HepG2 (cell line): Measurements from ENCODE around the gene LHB. TPM values are rescaled to one million over a fixed set of nuclear protein-coding genes. Genes with fewer than 3 reads are reported as not detected.

Experiments used
- ATRX ChIP-seq: sonication (generic); formaldehyde crosslinking; IDR thresholded peaks from 2 replicates; pipeline ENCODE4 v1.4.0; 2020; ENCODE audit warnings: missing genetic modification reagents, borderline replicate concordance
- CHD4 ChIP-seq: fragments of 200-600 bp; sonication (generic); IDR thresholded peaks from 2 replicates; pipeline ENCODE4 v1.7.0; 2017; ENCODE audit warnings: mild to moderate bottlenecking, low read length, borderline replicate concordance
- KDM5B ChIP-seq: sonication (generic); formaldehyde crosslinking; IDR thresholded peaks from 2 replicates; pipeline ENCODE4 v1.4.0; 2020; ENCODE audit warnings: missing genetic modification reagents, mild to moderate bottlenecking, borderline replicate concordance
- KMT2A ChIP-seq: sonication (generic); formaldehyde crosslinking; IDR thresholded peaks from 2 replicates; pipeline ENCODE4 v1.4.0; 2020; ENCODE audit warnings: missing genetic modification reagents
- LCORL ChIP-seq, 2 experiments: fragments of 450-650 bp in 1 of 2; sonication (generic) in 1 of 2; formaldehyde crosslinking in 1 of 2; IDR thresholded peaks; 2 replicates each; pipeline versions ENCODE4 v1.5.0 to v1.6.1; 2017 to 2020; ENCODE audit warnings: antibody characterized with exemption in 1 of 2, missing genetic modification reagents in 1 of 2
- MEF2D ChIP-seq: sonication (generic); formaldehyde crosslinking; IDR thresholded peaks from 2 replicates; pipeline ENCODE4 v1.5.1; 2020; ENCODE audit warnings: mild to moderate bottlenecking, missing genetic modification reagents
- MIXL1 ChIP-seq: IDR thresholded peaks from 2 replicates; pipeline ENCODE4 v1.6.1; 2016
- NFKB2 ChIP-seq: sonication (generic); formaldehyde crosslinking; IDR thresholded peaks from 2 replicates; pipeline ENCODE4 v1.4.0; 2020; ENCODE audit warnings: missing genetic modification reagents, borderline replicate concordance
- PAF1 ChIP-seq: IDR thresholded peaks from 2 replicates; pipeline ENCODE4 v1.6.1; 2016; ENCODE audit warnings: missing genetic modification reagents, missing compliant biosample characterization
- SOX6 ChIP-seq, 2 experiments: fragments of 450-650 bp in 1 of 2; sonication (generic) in 1 of 2; formaldehyde crosslinking in 1 of 2; IDR thresholded peaks; 2 replicates each; pipeline versions ENCODE4 v1.4.0 to v1.6.1; 2017 to 2020; ENCODE audit warnings: antibody characterized with exemption in 1 of 2, mild to moderate bottlenecking in 1 of 2, missing genetic modification reagents in 1 of 2
- SRY ChIP-seq: sonication (generic); formaldehyde crosslinking; IDR thresholded peaks from 2 replicates; pipeline ENCODE4 v1.8.0; 2022; ENCODE audit warnings: mild to moderate bottlenecking, missing genetic modification reagents
- SYNCRIP ChIP-seq: fragments of 200-400 bp; formaldehyde crosslinking; IDR thresholded peaks from 2 replicates; pipeline ENCODE4 v1.6.1; 2018; ENCODE audit warnings: mild to moderate bottlenecking, low read depth, low read length; ENCODE audit not compliant: insufficient read depth
- TBP ChIP-seq: sonication (generic); formaldehyde crosslinking; IDR thresholded peaks from 2 replicates; pipeline ENCODE4 v1.5.0; 2020; ENCODE audit warnings: missing genetic modification reagents
- TMF1 ChIP-seq: sonication (generic); formaldehyde crosslinking; IDR thresholded peaks from 2 replicates; pipeline ENCODE4 v1.8.1; 2022; ENCODE audit warnings: low read depth, missing genetic modification reagents
- YY1 ChIP-seq: IDR thresholded peaks from 2 replicates; pipeline ENCODE4 v1.6.1; 2011; ENCODE audit warnings: low read length, low read depth, moderate library complexity, mild to moderate bottlenecking; ENCODE audit not compliant: insufficient read depth, insufficient replicate concordance
- ZKSCAN1 ChIP-seq: fragments of 150-350 bp; IDR thresholded peaks from 2 replicates; pipeline ENCODE4 v1.6.1; 2014; ENCODE audit warnings: low read length
- ZNF260 ChIP-seq: sonication (generic); formaldehyde crosslinking; IDR thresholded peaks from 2 replicates; pipeline ENCODE4 v1.4.0; 2020; ENCODE audit warnings: missing genetic modification reagents, low read depth, mild to moderate bottlenecking, borderline replicate concordance
- ZNF432 ChIP-seq: sonication (generic); formaldehyde crosslinking; IDR thresholded peaks from 2 replicates; pipeline ENCODE4 v1.5.0; 2020; ENCODE audit warnings: missing genetic modification reagents, mild to moderate bottlenecking, borderline replicate concordance
- ZNF782 ChIP-seq: sonication (generic); formaldehyde crosslinking; IDR thresholded peaks from 2 replicates; pipeline ENCODE4 v1.4.0; 2020; ENCODE audit warnings: missing genetic modification reagents, mild to moderate bottlenecking, borderline replicate concordance
- ZNF841 ChIP-seq: sonication (generic); formaldehyde crosslinking; IDR thresholded peaks from 2 replicates; pipeline ENCODE4 v1.8.1; 2023; ENCODE audit warnings: missing genetic modification reagents, borderline replicate concordance
- polyA plus RNA-seq, 8 experiments: library from polyadenylated mRNA; depleted of rRNA in 3 of 8; stranded (reverse) in 7 of 8; unstranded in 1 of 8; fragments of >200 nt; fragmentation: Illumina TruSeq in 4 of 8; extraction: Trizol in 4 of 8; gene quantifications; 2 replicates each; pipeline versions ENCODE4 v1.2.1 to v1.2.3, GENCODE V29; 2011 to 2016; ENCODE audit warnings: low read depth in 4 of 8, missing spikeins in 1 of 8, mixed read lengths in 1 of 8; ENCODE audit not compliant: insufficient read depth in 1 of 8
- total RNA-seq, 5 experiments: library from RNA; depleted of rRNA; stranded (reverse); fragments of >200 nt; fragmentation: Illumina TruSeq; extraction: Trizol; gene quantifications; 2 replicates each; pipeline ENCODE4 v1.2.3, GENCODE V29; 2016; ENCODE audit warnings: low read depth in 1 of 5
- TF ChIP-seq, protein P1 (sequence below): sonication (generic); formaldehyde crosslinking; conservative IDR thresholded peaks from 2 replicates; pipeline ENCODE4 v1.8.0; 2022; ENCODE audit warnings: missing genetic modification reagents
- TF ChIP-seq, protein P2 (sequence below): sonication (generic); formaldehyde crosslinking; IDR thresholded peaks from 2 replicates; pipeline ENCODE4 v1.5.1; 2020; ENCODE audit warnings: mild to moderate bottlenecking, missing genetic modification reagents, borderline replicate concordance
- TF ChIP-seq, protein P3 (sequence below): sonication (generic); formaldehyde crosslinking; IDR thresholded peaks from 2 replicates; pipeline ENCODE4 v1.4.0; 2020; ENCODE audit warnings: missing genetic modification reagents

LHB gene
- total and polyA plus RNA-seq, 2 of the 13 experiments (the other 11 are each of a cell fraction or from before 2014, with no cell fraction given) = not detected

DNA sequence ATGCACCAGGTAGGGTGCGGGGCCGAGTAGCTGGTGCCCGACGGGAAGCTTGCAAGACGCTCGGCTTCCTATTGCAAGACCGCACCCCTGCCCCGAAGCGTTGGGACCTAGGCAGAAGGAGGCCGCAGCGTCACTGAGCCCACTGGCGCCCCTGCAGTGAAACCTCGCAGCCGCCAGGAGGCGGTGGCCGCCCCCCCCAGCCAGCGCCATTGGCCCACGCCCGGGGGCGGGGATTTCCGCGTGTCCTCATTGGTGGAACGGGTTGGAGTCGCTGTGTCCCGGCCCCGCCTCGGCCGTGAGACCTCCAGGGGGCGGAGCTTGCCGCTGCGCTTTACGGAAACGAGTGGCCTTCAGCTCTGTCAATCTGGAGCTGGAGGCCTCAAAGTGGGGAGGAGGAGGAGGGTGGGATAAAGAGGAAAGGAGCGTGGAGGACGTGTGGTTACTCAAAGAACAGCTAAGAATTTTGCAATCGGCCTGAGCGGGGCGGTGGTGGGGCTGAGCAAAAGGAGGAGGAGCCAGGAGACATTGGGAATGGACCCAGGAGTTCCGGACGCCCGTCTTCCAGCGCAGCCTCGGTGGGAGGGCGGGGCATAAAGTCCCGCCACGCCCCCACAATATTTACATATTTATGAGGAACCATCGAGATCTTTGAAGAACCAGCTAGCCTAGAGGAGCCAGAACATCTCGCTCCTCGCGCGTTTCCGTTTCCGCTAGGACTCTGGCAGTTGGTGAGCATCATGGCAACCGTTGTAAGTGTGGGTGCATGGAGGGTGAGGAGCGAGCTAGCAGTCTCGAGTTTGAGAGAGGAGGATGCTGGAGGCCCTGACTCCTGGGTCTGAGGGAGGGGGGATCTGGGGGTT is 23.5 kb downstream of the LHB start, which contains the start of the genes GYS1 and RUVBL2 (continued):
- TF ChIP-seq KDM5B (CRISPR knock-in tag) (no peak; the same call in 1 of the 2 replicates), MIXL1 (peak; percentile 9; the same call in 1 of the 2 replicates), ZNF432 (CRISPR knock-in tag) (no peak), LCORL (IDR thresholded peaks at IDR 0.05) (no peak), LCORL (CRISPR knock-in tag; IDR thresholded peaks at IDR 0.05) (peak; percentile 37; the same call in 1 of the 2 replicates), ZKSCAN1 (no peak), SOX6 (IDR thresholded peaks at IDR 0.05) (no peak), SOX6 (CRISPR knock-in tag; IDR thresholded peaks at IDR 0.05) (0 out of 2 replicates have a peak, but pooled peaks have one; percentile 35), NFKB2 (CRISPR knock-in tag) (no peak), ZNF841 (no peak), SRY (CRISPR knock-in tag) (no peak), TMF1 (CRISPR knock-in tag) (no peak; the same call in 1 of the 2 replicates), YY1 (peak; percentile 87), SYNCRIP (no peak), ZNF260 (no peak), PAF1 (CRISPR knock-in tag) (no peak), CHD4 (0 out of 2 replicates have a peak, but pooled peaks have one; percentile 56), MEF2D (CRISPR knock-in tag) (no peak), ATRX (CRISPR knock-in tag) (no peak), ZNF782 (CRISPR knock-in tag) (no peak), TBP (CRISPR knock-in tag) (no peak), KMT2A (CRISPR knock-in tag) (no peak)
- TF ChIP-seq, protein P1, sequence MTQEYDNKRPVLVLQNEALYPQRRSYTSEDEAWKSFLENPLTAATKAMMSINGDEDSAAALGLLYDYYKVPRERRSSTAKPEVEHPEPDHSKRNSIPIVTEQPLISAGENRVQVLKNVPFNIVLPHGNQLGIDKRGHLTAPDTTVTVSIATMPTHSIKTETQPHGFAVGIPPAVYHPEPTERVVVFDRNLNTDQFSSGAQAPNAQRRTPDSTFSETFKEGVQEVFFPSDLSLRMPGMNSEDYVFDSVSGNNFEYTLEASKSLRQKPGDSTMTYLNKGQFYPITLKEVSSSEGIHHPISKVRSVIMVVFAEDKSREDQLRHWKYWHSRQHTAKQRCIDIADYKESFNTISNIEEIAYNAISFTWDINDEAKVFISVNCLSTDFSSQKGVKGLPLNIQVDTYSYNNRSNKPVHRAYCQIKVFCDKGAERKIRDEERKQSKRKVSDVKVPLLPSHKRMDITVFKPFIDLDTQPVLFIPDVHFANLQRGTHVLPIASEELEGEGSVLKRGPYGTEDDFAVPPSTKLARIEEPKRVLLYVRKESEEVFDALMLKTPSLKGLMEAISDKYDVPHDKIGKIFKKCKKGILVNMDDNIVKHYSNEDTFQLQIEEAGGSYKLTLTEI (CRISPR knock-in tag) = no peak
- TF ChIP-seq, protein P2, sequence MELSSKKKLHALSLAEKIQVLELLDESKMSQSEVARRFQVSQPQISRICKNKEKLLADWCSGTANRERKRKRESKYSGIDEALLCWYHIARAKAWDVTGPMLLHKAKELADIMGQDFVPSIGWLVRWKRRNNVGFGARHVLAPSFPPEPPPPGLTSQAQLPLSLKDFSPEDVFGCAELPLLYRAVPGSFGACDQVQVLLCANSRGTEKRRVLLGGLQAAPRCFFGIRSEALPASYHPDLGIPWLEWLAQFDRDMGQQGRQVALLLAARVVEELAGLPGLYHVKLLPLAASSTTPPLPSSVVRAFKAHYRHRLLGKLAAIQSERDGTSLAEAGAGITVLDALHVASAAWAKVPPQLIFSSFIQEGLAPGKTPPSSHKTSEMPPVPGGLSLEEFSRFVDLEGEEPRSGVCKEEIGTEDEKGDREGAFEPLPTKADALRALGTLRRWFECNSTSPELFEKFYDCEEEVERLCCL (CRISPR knock-in tag) = no peak
- TF ChIP-seq, protein P3, sequence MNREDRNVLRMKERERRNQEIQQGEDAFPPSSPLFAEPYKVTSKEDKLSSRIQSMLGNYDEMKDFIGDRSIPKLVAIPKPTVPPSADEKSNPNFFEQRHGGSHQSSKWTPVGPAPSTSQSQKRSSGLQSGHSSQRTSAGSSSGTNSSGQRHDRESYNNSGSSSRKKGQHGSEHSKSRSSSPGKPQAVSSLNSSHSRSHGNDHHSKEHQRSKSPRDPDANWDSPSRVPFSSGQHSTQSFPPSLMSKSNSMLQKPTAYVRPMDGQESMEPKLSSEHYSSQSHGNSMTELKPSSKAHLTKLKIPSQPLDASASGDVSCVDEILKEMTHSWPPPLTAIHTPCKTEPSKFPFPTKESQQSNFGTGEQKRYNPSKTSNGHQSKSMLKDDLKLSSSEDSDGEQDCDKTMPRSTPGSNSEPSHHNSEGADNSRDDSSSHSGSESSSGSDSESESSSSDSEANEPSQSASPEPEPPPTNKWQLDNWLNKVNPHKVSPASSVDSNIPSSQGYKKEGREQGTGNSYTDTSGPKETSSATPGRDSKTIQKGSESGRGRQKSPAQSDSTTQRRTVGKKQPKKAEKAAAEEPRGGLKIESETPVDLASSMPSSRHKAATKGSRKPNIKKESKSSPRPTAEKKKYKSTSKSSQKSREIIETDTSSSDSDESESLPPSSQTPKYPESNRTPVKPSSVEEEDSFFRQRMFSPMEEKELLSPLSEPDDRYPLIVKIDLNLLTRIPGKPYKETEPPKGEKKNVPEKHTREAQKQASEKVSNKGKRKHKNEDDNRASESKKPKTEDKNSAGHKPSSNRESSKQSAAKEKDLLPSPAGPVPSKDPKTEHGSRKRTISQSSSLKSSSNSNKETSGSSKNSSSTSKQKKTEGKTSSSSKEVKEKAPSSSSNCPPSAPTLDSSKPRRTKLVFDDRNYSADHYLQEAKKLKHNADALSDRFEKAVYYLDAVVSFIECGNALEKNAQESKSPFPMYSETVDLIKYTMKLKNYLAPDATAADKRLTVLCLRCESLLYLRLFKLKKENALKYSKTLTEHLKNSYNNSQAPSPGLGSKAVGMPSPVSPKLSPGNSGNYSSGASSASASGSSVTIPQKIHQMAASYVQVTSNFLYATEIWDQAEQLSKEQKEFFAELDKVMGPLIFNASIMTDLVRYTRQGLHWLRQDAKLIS (CRISPR knock-in tag) = no peak
